Measurements from ENCODE around the gene COL20A1. TPM values are rescaled to one million over a fixed set of nuclear protein-coding genes. Genes with fewer than 3 reads are reported as not detected.

COL20A1 gene
- total RNA-seq, 1 donor from 2014 or later: not detected

DNA sequence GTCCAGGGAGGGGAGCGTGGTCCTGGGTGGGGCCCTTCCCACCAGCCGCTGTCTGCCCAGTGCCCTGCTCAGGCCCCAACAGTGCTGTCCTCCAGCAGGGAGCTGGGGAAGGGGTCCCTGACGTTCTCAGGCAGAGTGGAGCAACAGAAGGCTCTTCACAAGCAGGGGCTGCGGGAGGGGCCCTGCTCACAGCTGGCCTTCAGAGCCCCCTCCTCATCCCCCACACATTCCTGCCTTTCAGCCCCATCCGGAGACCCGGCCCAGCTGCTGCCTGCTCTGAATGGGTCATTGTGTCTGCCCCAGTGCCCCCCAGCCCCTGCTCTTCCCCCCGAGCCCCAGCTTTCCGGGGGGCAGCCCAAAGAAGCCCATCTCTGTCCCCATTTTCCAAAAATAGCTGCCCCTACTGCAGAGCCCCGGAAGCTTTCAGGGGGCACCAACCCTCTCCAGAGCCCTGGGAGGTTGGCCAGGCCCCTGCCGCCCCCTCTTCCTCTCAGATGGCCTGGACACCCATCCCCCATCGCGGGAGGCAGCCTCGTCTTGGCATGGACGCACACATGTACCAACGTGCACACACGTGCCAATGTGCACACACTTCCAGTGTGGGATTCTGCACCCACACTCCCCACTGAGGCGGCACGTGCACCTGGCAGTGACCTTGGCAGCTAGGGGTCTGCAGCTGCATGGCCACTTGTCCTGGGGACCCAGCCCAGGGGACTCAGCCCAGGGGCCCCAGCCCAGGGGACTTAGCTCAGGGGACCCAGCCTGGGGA, 3.7 kb downstream of the COL20A1 start:
- Mint-ChIP-seq H3K27ac (ENCODE audit: unreplicated experiment) (no peak overlapping the region), H3K27me3 (ENCODE audit: unreplicated experiment) (peaks cover 24% of the 10 kb centered on the region), H3K9me3 (ENCODE audit: unreplicated experiment) (peaks cover 4% of the 10 kb centered on the region), H3K36me3 (ENCODE audit: unreplicated experiment) (no peaks in the 10 kb centered on the region), H3K4me1 (ENCODE audit: unreplicated experiment) (no peaks in the 10 kb centered on the region), H3K4me3 (ENCODE audit: unreplicated experiment) (no peak overlapping the region)
- TF ChIP-seq, protein P1, sequence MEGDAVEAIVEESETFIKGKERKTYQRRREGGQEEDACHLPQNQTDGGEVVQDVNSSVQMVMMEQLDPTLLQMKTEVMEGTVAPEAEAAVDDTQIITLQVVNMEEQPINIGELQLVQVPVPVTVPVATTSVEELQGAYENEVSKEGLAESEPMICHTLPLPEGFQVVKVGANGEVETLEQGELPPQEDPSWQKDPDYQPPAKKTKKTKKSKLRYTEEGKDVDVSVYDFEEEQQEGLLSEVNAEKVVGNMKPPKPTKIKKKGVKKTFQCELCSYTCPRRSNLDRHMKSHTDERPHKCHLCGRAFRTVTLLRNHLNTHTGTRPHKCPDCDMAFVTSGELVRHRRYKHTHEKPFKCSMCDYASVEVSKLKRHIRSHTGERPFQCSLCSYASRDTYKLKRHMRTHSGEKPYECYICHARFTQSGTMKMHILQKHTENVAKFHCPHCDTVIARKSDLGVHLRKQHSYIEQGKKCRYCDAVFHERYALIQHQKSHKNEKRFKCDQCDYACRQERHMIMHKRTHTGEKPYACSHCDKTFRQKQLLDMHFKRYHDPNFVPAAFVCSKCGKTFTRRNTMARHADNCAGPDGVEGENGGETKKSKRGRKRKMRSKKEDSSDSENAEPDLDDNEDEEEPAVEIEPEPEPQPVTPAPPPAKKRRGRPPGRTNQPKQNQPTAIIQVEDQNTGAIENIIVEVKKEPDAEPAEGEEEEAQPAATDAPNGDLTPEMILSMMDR (IDR thresholded peaks at IDR 0.05): no peak
- DNase-seq (ENCODE audit: extremely low spot score, unreplicated experiment): no peak

DNA sequence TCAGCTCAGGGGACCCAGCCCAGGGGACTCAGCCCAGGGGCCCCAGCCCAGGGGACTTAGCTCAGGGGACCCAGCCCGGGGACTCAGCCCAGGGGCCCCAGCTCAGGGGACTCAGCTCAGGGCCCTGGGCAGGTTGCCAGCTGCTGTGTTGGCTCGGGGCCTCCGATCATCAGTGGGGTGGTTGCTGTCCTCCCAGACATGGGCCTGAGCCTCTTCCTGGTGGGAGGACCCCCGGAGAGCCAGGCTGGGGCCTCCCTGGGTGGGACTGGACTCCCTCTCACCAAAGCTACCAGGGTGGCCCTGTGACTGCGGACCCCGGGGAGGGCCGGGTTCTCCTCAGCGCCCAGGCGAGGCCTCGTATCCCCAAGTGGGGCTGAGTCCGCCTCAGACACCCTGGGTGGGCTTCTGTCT, 4.4 kb downstream of the COL20A1 start:
- no peak overlapping the region for H3K27ac Mint-ChIP-seq (ENCODE audit: unreplicated experiment)
- H3K4me3 Mint-ChIP-seq (ENCODE audit: unreplicated experiment): no peak overlapping the region
- TF ChIP-seq, protein P1 (IDR thresholded peaks at IDR 0.05): no peak

DNA sequence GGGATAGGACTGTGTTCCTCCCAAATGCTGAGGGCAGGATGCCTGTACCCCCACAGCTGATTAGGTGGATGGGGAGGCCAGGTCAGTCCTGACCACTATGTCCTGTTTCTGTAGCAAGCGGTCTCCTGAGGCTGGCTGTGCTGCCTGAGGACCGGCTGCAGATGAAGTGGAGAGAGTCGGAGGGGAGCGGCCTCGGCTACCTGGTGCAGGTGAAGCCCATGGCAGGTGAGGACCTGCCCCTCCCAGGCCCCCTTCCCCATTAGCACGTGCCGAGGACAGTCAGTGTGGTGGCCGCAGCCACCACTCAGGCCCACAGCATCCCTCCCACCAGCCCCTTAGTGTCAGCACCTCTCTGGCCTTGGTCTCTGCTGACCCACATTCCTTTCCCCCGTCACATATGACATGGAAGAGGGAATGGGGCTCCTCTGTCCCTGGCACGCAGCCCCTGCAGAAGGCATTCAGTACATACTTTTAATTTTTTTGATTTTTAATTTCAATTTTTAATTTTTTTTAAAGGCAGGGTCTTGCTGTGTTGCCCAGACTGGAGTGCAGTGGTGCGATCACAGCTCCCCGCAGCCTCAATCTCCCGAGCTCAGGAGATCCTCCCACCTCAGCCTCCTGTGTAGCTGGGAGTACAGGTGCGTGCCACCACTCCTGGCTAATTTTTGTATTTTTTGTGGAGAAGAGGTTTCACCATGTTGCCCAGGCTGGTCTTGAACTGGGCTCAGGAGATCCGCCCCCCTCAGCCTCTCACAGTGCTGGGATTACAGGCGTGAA, 5.0 kb downstream of the COL20A1 start:
- Mint-ChIP-seq H3K27ac (ENCODE audit: unreplicated experiment) (no peak overlapping the region), H3K4me3 (ENCODE audit: unreplicated experiment) (no peak overlapping the region), H3K4me1 (ENCODE audit: unreplicated experiment) (no peaks in the 10 kb centered on the region), H3K36me3 (ENCODE audit: unreplicated experiment) (no peaks in the 10 kb centered on the region), H3K27me3 (ENCODE audit: unreplicated experiment) (peaks cover 28% of the 10 kb centered on the region), H3K9me3 (ENCODE audit: unreplicated experiment) (peaks cover 7% of the 10 kb centered on the region)
- DNase-seq (ENCODE audit: extremely low spot score, unreplicated experiment): no peak
- TF ChIP-seq, protein P1 (IDR thresholded peaks at IDR 0.05): no peak

More for the DNA sequence above, 4.4 kb downstream of the COL20A1 start:
- H3K36me3 Mint-ChIP-seq (ENCODE audit: unreplicated experiment): no peaks in the 10 kb centered on the region
- DNase-seq (ENCODE audit: extremely low spot score, unreplicated experiment): no peak
- no peaks in the 10 kb centered on the region for H3K4me1 Mint-ChIP-seq (ENCODE audit: unreplicated experiment)
- H3K27me3 Mint-ChIP-seq (ENCODE audit: unreplicated experiment): peaks cover 24% of the 10 kb centered on the region
- peaks cover 7% of the 10 kb centered on the region for H3K9me3 Mint-ChIP-seq (ENCODE audit: unreplicated experiment)

DNA sequence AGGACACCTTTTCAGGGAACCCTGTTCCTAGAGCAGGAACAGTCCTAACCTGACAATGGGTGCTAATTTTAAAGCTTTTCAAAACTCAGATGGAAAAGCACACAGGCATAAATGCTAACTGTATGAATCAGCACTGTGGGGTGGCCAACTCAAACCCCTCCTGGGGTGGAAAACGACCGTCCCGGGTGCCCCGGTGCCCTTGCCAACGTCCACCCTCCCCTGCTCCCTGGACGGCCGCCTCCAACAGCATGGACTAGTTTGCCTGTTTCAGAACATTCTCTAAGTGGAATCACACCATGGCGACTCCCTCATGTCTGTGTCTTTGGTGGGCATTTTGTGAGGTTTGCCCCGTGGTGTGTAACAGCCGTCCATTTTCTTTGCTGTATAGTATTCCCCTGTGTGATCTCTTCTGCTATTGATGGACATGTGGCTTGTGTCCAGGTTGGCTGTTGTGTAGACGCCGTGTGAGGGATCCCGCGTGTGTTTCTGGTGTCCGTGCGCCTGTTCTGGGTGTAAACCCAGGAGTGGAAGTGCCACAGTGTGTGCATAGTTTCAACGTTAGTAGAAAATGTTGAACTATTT, 5.8 kb downstream of the COL20A1 start:
- H3K4me3 Mint-ChIP-seq (ENCODE audit: unreplicated experiment): no peak overlapping the region
- H3K27me3 Mint-ChIP-seq (ENCODE audit: unreplicated experiment): peaks cover 28% of the 10 kb centered on the region
- TF ChIP-seq, protein P1 (IDR thresholded peaks at IDR 0.05): no peak
- H3K27ac Mint-ChIP-seq (ENCODE audit: unreplicated experiment): no peak overlapping the region
- no peaks in the 10 kb centered on the region for H3K4me1 Mint-ChIP-seq (ENCODE audit: unreplicated experiment)
- no peaks in the 10 kb centered on the region for H3K36me3 Mint-ChIP-seq (ENCODE audit: unreplicated experiment)
- DNase-seq (ENCODE audit: extremely low spot score, unreplicated experiment): no peak
- peaks cover 7% of the 10 kb centered on the region for H3K9me3 Mint-ChIP-seq (ENCODE audit: unreplicated experiment)

DNA sequence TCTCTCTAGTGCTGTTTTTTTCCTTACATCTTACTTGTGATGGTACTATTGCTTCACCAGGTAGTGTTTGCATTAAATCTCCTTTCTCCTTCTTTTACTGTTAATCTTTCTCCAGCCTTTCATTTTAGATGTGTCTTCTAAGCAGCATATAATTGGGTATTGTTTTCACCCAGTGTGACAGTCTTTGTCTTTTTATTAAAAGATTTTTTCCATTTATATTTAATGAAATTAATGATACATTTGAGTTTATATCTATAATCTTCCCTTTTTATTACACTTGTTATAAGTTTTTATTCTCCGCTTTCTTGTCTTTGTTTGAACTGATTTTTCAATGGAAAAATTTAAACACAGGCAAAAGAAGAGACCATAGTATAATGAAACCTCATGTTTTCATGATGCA, 8.7 kb downstream of the COL20A1 start:
- H3K36me3 Mint-ChIP-seq (ENCODE audit: unreplicated experiment): no peaks in the 10 kb centered on the region

More for the DNA sequence above, 8.7 kb downstream of the COL20A1 start:
- Mint-ChIP-seq H3K4me1 (ENCODE audit: unreplicated experiment) (no peaks in the 10 kb centered on the region), H3K27ac (ENCODE audit: unreplicated experiment) (no peak overlapping the region), H3K4me3 (ENCODE audit: unreplicated experiment) (no peak overlapping the region), H3K9me3 (ENCODE audit: unreplicated experiment) (peaks cover 7% of the 10 kb centered on the region), H3K27me3 (ENCODE audit: unreplicated experiment) (peaks cover 28% of the 10 kb centered on the region)
- DNase-seq (ENCODE audit: extremely low spot score, unreplicated experiment): no peak
- TF ChIP-seq, protein P1 (IDR thresholded peaks at IDR 0.05): no peak

Data from osteocyte (in vitro differentiated cells).